ENCODE measurements around the gene TUBGCP5.

The TUBGCP5 gene

GRCh38 chr15:22992024-22992326 is 47.4 kb downstream of the TUBGCP5 start:
- CTCF ChIA-PET, result no interaction called here
- POLR2A ChIA-PET, result no interaction called here
- peaks cover 0 to 22% of the 10 kb centered on the region in 2 experiments; a peak in 2 of 3 replicates for H3K36me3 ChIP-seq (ENCODE audit: control insufficient read depth in 2 of 2, insufficient read depth in 1 of 2, low read length in 2 of 2)
- H3K27ac ChIP-seq (ENCODE audit: extremely low read depth, low read depth, low read length), result no peak overlapping the region
- H3K9me3 ChIP-seq (ENCODE audit: control insufficient read depth, insufficient read depth, low read depth, low read length), result no peaks in the 10 kb centered on the region
- no peak overlapping the region for H3K4me3 ChIP-seq (ENCODE audit: low read depth, low read length)
- no peak for TF ChIP-seq ZNF48 (tag by site-specific recombination; IDR thresholded peaks at IDR 0.05)
- TF ChIP-seq ZNF174 (tag by site-specific recombination; IDR thresholded peaks at IDR 0.05), result no peak
- TF ChIP-seq ZNF701 (tag by site-specific recombination; IDR thresholded peaks at IDR 0.05), result no peak
- no peak for TF ChIP-seq ZNF692 (tag by site-specific recombination; IDR thresholded peaks at IDR 0.05)
- TF ChIP-seq ZNF112 (tag by site-specific recombination; IDR thresholded peaks at IDR 0.05), result no peak
- TF ChIP-seq, protein P1, sequence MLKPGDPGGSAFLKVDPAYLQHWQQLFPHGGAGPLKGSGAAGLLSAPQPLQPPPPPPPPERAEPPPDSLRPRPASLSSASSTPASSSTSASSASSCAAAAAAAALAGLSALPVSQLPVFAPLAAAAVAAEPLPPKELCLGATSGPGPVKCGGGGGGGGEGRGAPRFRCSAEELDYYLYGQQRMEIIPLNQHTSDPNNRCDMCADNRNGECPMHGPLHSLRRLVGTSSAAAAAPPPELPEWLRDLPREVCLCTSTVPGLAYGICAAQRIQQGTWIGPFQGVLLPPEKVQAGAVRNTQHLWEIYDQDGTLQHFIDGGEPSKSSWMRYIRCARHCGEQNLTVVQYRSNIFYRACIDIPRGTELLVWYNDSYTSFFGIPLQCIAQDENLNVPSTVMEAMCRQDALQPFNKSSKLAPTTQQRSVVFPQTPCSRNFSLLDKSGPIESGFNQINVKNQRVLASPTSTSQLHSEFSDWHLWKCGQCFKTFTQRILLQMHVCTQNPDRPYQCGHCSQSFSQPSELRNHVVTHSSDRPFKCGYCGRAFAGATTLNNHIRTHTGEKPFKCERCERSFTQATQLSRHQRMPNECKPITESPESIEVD (tag by site-specific recombination; IDR thresholded peaks at IDR 0.05), result no peak
- no peak for TF ChIP-seq ZSCAN4 (tag by site-specific recombination; IDR thresholded peaks at IDR 0.05)
- TF ChIP-seq ZNF837 (tag by site-specific recombination; IDR thresholded peaks at IDR 0.05), result no peak
- TF ChIP-seq ZNF776 (tag by site-specific recombination; IDR thresholded peaks at IDR 0.05; ENCODE audit: borderline replicate concordance), result no peak
- no peak for TF ChIP-seq ZNF473 (tag by site-specific recombination; IDR thresholded peaks at IDR 0.05)
- no peak for TF ChIP-seq ZNF423 (tag by site-specific recombination; IDR thresholded peaks at IDR 0.05)
- TF ChIP-seq ZNF626 (tag by site-specific recombination; IDR thresholded peaks at IDR 0.05), result no peak
- TF ChIP-seq ZNF37A (tag by site-specific recombination; IDR thresholded peaks at IDR 0.05), result no peak
- no peak for TF ChIP-seq ZNF416 (tag by site-specific recombination; IDR thresholded peaks at IDR 0.05)
- no peak for TF ChIP-seq KLF16 (tag by site-specific recombination; IDR thresholded peaks at IDR 0.05)
- no peak for TF ChIP-seq ZNF140 (tag by site-specific recombination; IDR thresholded peaks at IDR 0.05)
- no peaks in the 10 kb centered on the region for H3K4me1 ChIP-seq (ENCODE audit: control insufficient read depth, insufficient read depth, low read length)

- CTCF ChIA-PET, result no interaction called here
- Histone ChIP-seq H3K9me3 (ENCODE audit: control insufficient read depth, insufficient read depth, low read depth, low read length) (no peaks in the 10 kb centered on the region), H3K36me3 (ENCODE audit: control insufficient read depth in 2 of 2, insufficient read depth in 1 of 2, low read length in 2 of 2) (peaks cover 0 to 9% of the 10 kb centered on the region in 2 experiments; a peak in 2 of 3 replicates), H3K4me3 (ENCODE audit: low read depth, low read length) (no peak overlapping the region), H3K4me1 (ENCODE audit: control insufficient read depth, insufficient read depth, low read length) (no peaks in the 10 kb centered on the region), H3K27ac (ENCODE audit: extremely low read depth, low read depth, low read length) (no peak overlapping the region)
- TF ChIP-seq ZNF398 (tag by site-specific recombination; IDR thresholded peaks at IDR 0.05) (peak; percentile 54; the same call in 1 of the 2 replicates), ZFHX2 (tag by site-specific recombination; conservative IDR thresholded peaks at IDR 0.05) (peak; percentile 57), ZEB2 (tag by site-specific recombination; IDR thresholded peaks at IDR 0.05) (no peak), ZBTB6 (tag by site-specific recombination; IDR thresholded peaks at IDR 0.05) (no peak), EGR2 (tag by site-specific recombination; IDR thresholded peaks at IDR 0.05; ENCODE audit: low read depth) (peak; percentile 64)
- POLR2A ChIA-PET, result no interaction called here
These were observed 49.5 kb downstream of the TUBGCP5 start for GRCh38 chr15:22989576-22990477.
